H9 (cell line): ENCODE data around the gene CTAGE4. TPM values are rescaled to one million over a fixed set of nuclear protein-coding genes. Genes with fewer than 3 reads are reported as not detected.
"Not testable (repeated sequence)": the region's sequence is repeated elsewhere in the genome, so short reads cannot be mapped to it uniquely, and the experiment has no call there.

Experiments
- DNase-seq: peaks from one replicate; pipeline ENCODE4 v3.0.0-alpha.2; 2017
- H2AFZ ChIP-seq: one replicate; pipeline ENCODE4 v1.6.1; 2013; ENCODE audit warnings: mild to moderate bottlenecking, low read length, control low read depth, moderate library complexity
- H2AK5ac ChIP-seq: 2 replicates; pipeline ENCODE4 v1.6.1; 2013; ENCODE audit warnings: low read length, control low read depth, mixed read lengths; ENCODE audit not compliant: insufficient read length
- H2BK120ac ChIP-seq: one replicate; pipeline ENCODE4 v1.6.1; 2013; ENCODE audit warnings: low read depth, mild to moderate bottlenecking, low read length, control low read depth, inconsistent platforms; ENCODE audit not compliant: poor library complexity, severe bottlenecking
- H2BK12ac ChIP-seq: 2 replicates; pipeline ENCODE4 v1.6.1; 2013; ENCODE audit warnings: low read length, control low read depth, mixed read lengths, low read depth; ENCODE audit not compliant: insufficient read length
- H2BK15ac ChIP-seq: 2 replicates; pipeline ENCODE4 v1.6.1; 2013; ENCODE audit warnings: low read depth, low read length, control low read depth
- H2BK20ac ChIP-seq: one replicate; pipeline ENCODE4 v1.6.1; 2013; ENCODE audit warnings: low read depth, mild to moderate bottlenecking, low read length, control low read depth, inconsistent platforms; ENCODE audit not compliant: poor library complexity, severe bottlenecking
- H2BK5ac ChIP-seq: 2 replicates; pipeline ENCODE4 v1.6.1; 2013; ENCODE audit warnings: low read length, control low read depth, mixed read lengths; ENCODE audit not compliant: insufficient read length
- H3K14ac ChIP-seq: 2 replicates; pipeline ENCODE4 v1.6.1; 2013; ENCODE audit warnings: low read length, control low read depth; ENCODE audit not compliant: insufficient read depth
- H3K18ac ChIP-seq: 2 replicates; pipeline ENCODE4 v1.6.1; 2013; ENCODE audit warnings: low read depth, mild to moderate bottlenecking, mixed read lengths, low read length, control low read depth; ENCODE audit not compliant: insufficient read length
- H3K23ac ChIP-seq: 2 replicates; pipeline ENCODE4 v1.6.1; 2013; ENCODE audit warnings: low read length, control low read depth, mixed read lengths, low read depth; ENCODE audit not compliant: insufficient read length
- H3K23me2 ChIP-seq: 2 replicates; pipeline ENCODE4 v1.6.1; 2013; ENCODE audit warnings: low read depth, mild to moderate bottlenecking, mixed read lengths, low read length, control low read depth; ENCODE audit not compliant: insufficient read length, poor library complexity, severe bottlenecking
- H3K27ac ChIP-seq: 2 replicates; pipeline ENCODE4 v1.5.1; 2013; ENCODE audit warnings: low read length, control low read depth, mixed read lengths, low read depth; ENCODE audit not compliant: insufficient read length
- H3K27me3 ChIP-seq: 2 replicates; pipeline ENCODE4 v1.6.1; 2013; ENCODE audit warnings: low read length, control low read depth, inconsistent platforms; ENCODE audit not compliant: insufficient read depth
- H3K4ac ChIP-seq: 2 replicates; pipeline ENCODE4 v1.6.1; 2013; ENCODE audit warnings: low read depth, mild to moderate bottlenecking, control low read depth, inconsistent platforms, low read length, moderate library complexity
- H3K4me1 ChIP-seq: 2 replicates; pipeline ENCODE4 v1.6.1; 2013; ENCODE audit warnings: low read length, control low read depth, inconsistent platforms; ENCODE audit not compliant: insufficient read depth
- H3K4me2 ChIP-seq: 2 replicates; pipeline ENCODE4 v1.6.1; 2013; ENCODE audit warnings: low read length, control low read depth, mixed read lengths; ENCODE audit not compliant: insufficient read length, insufficient read depth
- H3K56ac ChIP-seq: 2 replicates; pipeline ENCODE4 v1.6.1; 2013; ENCODE audit warnings: low read depth, mild to moderate bottlenecking, mixed read lengths, low read length, control low read depth; ENCODE audit not compliant: insufficient read length
- H3K79me1 ChIP-seq: 2 replicates; pipeline ENCODE4 v1.6.1; 2013; ENCODE audit warnings: low read depth, mild to moderate bottlenecking, moderate library complexity, low read length, control low read depth, inconsistent platforms; ENCODE audit not compliant: insufficient read depth, poor library complexity, severe bottlenecking
- H3K79me2 ChIP-seq: 2 replicates; pipeline ENCODE4 v1.6.1; 2013; ENCODE audit warnings: low read length, control low read depth, inconsistent platforms; ENCODE audit not compliant: insufficient read depth
- H3K9ac ChIP-seq: 2 replicates; pipeline ENCODE4 v1.6.1; 2013; ENCODE audit warnings: low read length, control low read depth, mixed read lengths; ENCODE audit not compliant: insufficient read length; ENCODE audit errors: extremely low read depth
- H3K9me3 ChIP-seq: one replicate; pipeline ENCODE4 v1.6.1; 2013; ENCODE audit warnings: low read depth, low read length, inconsistent platforms; ENCODE audit not compliant: control insufficient read depth
- H3T11ph ChIP-seq: one replicate; pipeline ENCODE4 v1.6.1; 2013; ENCODE audit warnings: mild to moderate bottlenecking, low read length, control low read depth, inconsistent platforms
- H4K20me1 ChIP-seq: one replicate; pipeline ENCODE4 v1.6.1; 2013; ENCODE audit not compliant: control insufficient read depth, insufficient read length, insufficient read depth
- H4K5ac ChIP-seq: 2 replicates; pipeline ENCODE4 v1.6.1; 2013; ENCODE audit warnings: low read depth, mild to moderate bottlenecking, mixed read lengths, low read length, control low read depth; ENCODE audit not compliant: insufficient read length
- H4K8ac ChIP-seq: replicated peaks from 2 replicates; pipeline ENCODE4 v1.6.1; 2013; ENCODE audit warnings: low read length, control low read depth, mixed read lengths, low read depth; ENCODE audit not compliant: insufficient read length
- H4K91ac ChIP-seq: 2 replicates; pipeline ENCODE4 v1.6.1; 2013; ENCODE audit warnings: low read depth, mild to moderate bottlenecking, moderate library complexity, mixed read lengths, low read length, control low read depth; ENCODE audit not compliant: insufficient read length
- H3K27ac Mint-ChIP-seq, 3 experiments: 2 replicates in 2 of 3; 3 replicates in 1 of 3; pipeline ENCODE4 v1.8.0; 2020 to 2021; ENCODE audit warnings: mixed read lengths in 3 of 3, mild to moderate bottlenecking in 1 of 3, moderate library complexity in 1 of 3
- H3K27me3 Mint-ChIP-seq: 2 replicates; pipeline ENCODE4 v1.8.0; 2021; ENCODE audit warnings: low read depth, mild to moderate bottlenecking, moderate library complexity, mixed read lengths
- H3K36me3 Mint-ChIP-seq, 3 experiments: 2 replicates in 2 of 3; 3 replicates in 1 of 3; pipeline ENCODE4 v1.8.0; 2020 to 2021; ENCODE audit warnings: low read depth in 3 of 3, mixed read lengths in 3 of 3; ENCODE audit not compliant: insufficient read depth in 1 of 3
- H3K4me1 Mint-ChIP-seq, 2 experiments: 2 replicates each; pipeline ENCODE4 v1.8.0; 2020; ENCODE audit warnings: mixed read lengths in 2 of 2
- H3K4me3 Mint-ChIP-seq, 2 experiments: 2 replicates in 1 of 2; 3 replicates in 1 of 2; pipeline ENCODE4 v1.8.0; 2020 to 2021; ENCODE audit warnings: mild to moderate bottlenecking in 2 of 2, mixed read lengths in 2 of 2, moderate library complexity in 1 of 2
- H3K9me3 Mint-ChIP-seq, 2 experiments: 2 replicates in 1 of 2; 3 replicates in 1 of 2; pipeline ENCODE4 v1.8.0; 2020; ENCODE audit warnings: mild to moderate bottlenecking in 2 of 2, mixed read lengths in 2 of 2, moderate library complexity in 1 of 2
- WGBS: extraction: QIAGEN DNeasy Blood & Tissue Kit; methylation state at CpG from one replicate; pipeline ENCODE4 v1.1.7; 2013; ENCODE audit warnings: missing lambda C conversion rate, low lambda C conversion rate, mixed read lengths; ENCODE audit not compliant: insufficient read length; ENCODE audit errors: extremely low coverage; 5-methylcytosine and 5-hydroxymethylcytosine counted together
- total RNA-seq: library from RNA; stranded (reverse); gene quantifications from 2 replicates; pipeline ENCODE4 v1.2.1, GENCODE V29; 2021

CTAGE4 gene
- total RNA-seq, 1 experiment from 2014 or later, result 6.2 TPM

DNA sequence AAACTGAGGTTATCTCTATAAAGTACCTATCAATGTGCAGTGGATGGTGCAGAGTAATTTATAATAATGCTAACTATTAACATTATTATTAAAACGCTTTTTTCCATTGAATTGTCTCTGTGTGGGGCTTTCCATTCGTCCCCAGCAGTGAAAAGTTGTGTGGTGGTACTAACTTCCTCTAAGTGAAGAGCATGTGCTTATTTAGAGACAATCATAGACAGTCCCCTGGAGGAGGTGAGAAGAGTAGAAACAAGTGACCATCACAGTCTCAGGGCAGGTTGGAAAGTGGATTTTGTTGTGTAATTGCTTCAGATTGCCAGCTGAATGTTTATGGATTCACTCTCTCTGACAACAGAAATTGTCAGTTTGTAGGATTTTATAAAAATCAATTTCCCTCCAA is 47.8 kb downstream of the CTAGE4 start:
- H3K56ac ChIP-seq, DNase-seq, H3K4me1 Mint-ChIP-seq, H3K18ac ChIP-seq, H2BK120ac ChIP-seq, H2BK20ac ChIP-seq, H2BK12ac ChIP-seq, H2BK5ac ChIP-seq, H2AFZ ChIP-seq, H3K23ac ChIP-seq, H3K27ac Mint-ChIP-seq, H3K27ac ChIP-seq, H2BK15ac ChIP-seq, H3K9ac ChIP-seq, H3K4me3 Mint-ChIP-seq, H3K4ac ChIP-seq, H3K27me3 Mint-ChIP-seq, H3K4me1 ChIP-seq, H2AK5ac ChIP-seq, H4K91ac ChIP-seq, H3K14ac ChIP-seq, H3T11ph ChIP-seq, H3K9me3 ChIP-seq, H4K8ac ChIP-seq, H4K5ac ChIP-seq, H3K23me2 ChIP-seq, H3K4me2 ChIP-seq, H3K36me3 Mint-ChIP-seq, H3K27me3 ChIP-seq, H3K9me3 Mint-ChIP-seq, H3K79me1 ChIP-seq, H3K79me2 ChIP-seq, H4K20me1 ChIP-seq: not testable (repeated sequence)
- no CpG with 5 or more reads among the region's 2 CpGs for WGBS

DNA sequence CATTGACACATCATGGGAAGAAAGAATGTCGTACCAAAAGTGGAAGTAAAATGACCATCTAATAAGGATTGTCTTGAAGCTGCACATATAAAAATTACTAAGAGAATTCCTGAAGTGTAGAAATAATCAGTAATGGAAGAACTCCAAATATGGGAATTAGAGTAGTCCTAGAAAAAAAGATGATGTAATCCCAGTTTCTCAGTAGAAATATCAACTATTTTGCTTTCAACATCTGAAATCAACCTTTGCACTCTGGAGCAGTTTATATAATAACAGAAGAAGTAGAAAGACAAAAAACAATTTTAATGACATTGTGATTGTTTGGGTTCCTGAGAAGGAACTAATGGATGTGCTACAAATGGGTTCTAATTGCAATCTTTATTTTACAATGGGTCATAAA is 49.8 kb downstream of the CTAGE4 start:
- H3K4ac ChIP-seq, H4K91ac ChIP-seq, H3K56ac ChIP-seq, H3K79me1 ChIP-seq, H3K9ac ChIP-seq, H3K18ac ChIP-seq, H4K20me1 ChIP-seq, H3K4me2 ChIP-seq, H3K23ac ChIP-seq, H3K4me1 Mint-ChIP-seq, H3K23me2 ChIP-seq, H2BK5ac ChIP-seq, H3K14ac ChIP-seq, H3K79me2 ChIP-seq, DNase-seq, H3K27ac Mint-ChIP-seq, H3K36me3 Mint-ChIP-seq, H2BK120ac ChIP-seq, H3K27me3 Mint-ChIP-seq, H3K9me3 ChIP-seq, H2BK20ac ChIP-seq, H3K9me3 Mint-ChIP-seq, H3K27me3 ChIP-seq, H3K4me1 ChIP-seq, H3K27ac ChIP-seq, H2AK5ac ChIP-seq, H2AFZ ChIP-seq, H2BK15ac ChIP-seq, H3T11ph ChIP-seq, H4K5ac ChIP-seq, H3K4me3 Mint-ChIP-seq, H4K8ac ChIP-seq, H2BK12ac ChIP-seq: not testable (repeated sequence)
- no CpG with 5 or more reads among the region's 1 CpG for WGBS

Other genes starting within 250 kb of the CTAGE4 start
- not detected in 2 replicates for gene OR2F2, start 248.2 kb upstream of the CTAGE4 start, total RNA-seq
- gene OR2F1, start 228.6 kb upstream of the CTAGE4 start, total RNA-seq, result not detected in 2 replicates
- not detected in 2 replicates for gene OR6B1, start 183.1 kb upstream of the CTAGE4 start, total RNA-seq
- not detected in 2 replicates for gene OR2A5, start 134.5 kb upstream of the CTAGE4 start, total RNA-seq
- 0.13 TPM in 1 of 2 replicates, not detected in the other for gene OR2A25, start 113.7 kb upstream of the CTAGE4 start, total RNA-seq
- not detected in 2 replicates for gene OR2A12, start 97.2 kb upstream of the CTAGE4 start, total RNA-seq
- not detected in 2 replicates for gene OR2A2, start 73.9 kb upstream of the CTAGE4 start, total RNA-seq
- not detected in 2 replicates for gene OR2A14, start 60.3 kb upstream of the CTAGE4 start, total RNA-seq
- gene ARHGEF35, start 12.4 kb downstream of the CTAGE4 start, total RNA-seq, result 18.6 and 19.2 TPM in 2 replicates
- gene OR2A42, start 56.1 kb downstream of the CTAGE4 start, total RNA-seq, result not detected in 2 replicates
- gene OR2A7, start 81.3 kb downstream of the CTAGE4 start, total RNA-seq, result 1.6 and 2.5 TPM in 2 replicates
- 4.9 and 5.1 TPM in 2 replicates for gene CTAGE8, start 85.8 kb downstream of the CTAGE4 start, total RNA-seq
- gene OR2A1, start 129.0 kb downstream of the CTAGE4 start, total RNA-seq, result not detected in 2 replicates
- 32.3 and 33.9 TPM in 2 replicates for gene ARHGEF5, start 171.9 kb downstream of the CTAGE4 start, total RNA-seq
- gene NOBOX, start 220.2 kb downstream of the CTAGE4 start, total RNA-seq, result not detected in 2 replicates